DOHH2 (cell line): ENCODE results near the gene LRRC43.

Experiments used
- CTCF ChIP-seq: fragments of 200-600 bp; sonication (generic); IDR thresholded peaks from one replicate; pipeline ENCODE4 v1.5.1; 2014; ENCODE audit warnings: antibody characterized with exemption, mild to moderate bottlenecking, low read depth, low read length; ENCODE audit not compliant: poor library complexity, severe bottlenecking
- EZH2phosphoT487 ChIP-seq: fragments of 200-600 bp; sonication (generic); IDR thresholded peaks from 2 replicates; pipeline ENCODE4 v1.6.1; 2017; ENCODE audit warnings: borderline replicate concordance, mild to moderate bottlenecking, antibody characterized with exemption, low read length, moderate library complexity, mixed read lengths

DNA sequence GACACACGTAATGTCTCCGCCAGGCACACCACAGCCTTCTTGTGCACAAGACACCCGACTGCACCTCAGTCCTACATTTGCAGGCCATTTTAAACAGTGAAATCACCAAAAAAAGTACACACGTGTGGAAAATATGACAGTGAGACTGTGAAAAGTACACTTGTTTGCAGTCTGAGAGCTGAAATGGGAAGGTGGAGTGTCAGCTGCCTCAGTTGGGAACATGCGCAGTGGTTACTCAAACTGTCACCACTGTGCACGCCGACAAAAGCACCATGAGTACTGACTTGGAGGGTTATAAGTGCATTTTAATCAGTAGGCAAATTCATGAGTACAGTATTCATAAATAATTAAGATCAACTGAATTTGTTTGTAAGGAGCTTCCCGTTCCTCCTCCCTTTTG, 67.6 kb downstream of the LRRC43 start:
- TF ChIP-seq CTCF, result no peak
- TF ChIP-seq EZH2phosphoT487, result no peak
